ENCODE results near the gene ATOSB. TPM values are rescaled to one million over a fixed set of nuclear protein-coding genes. Genes with fewer than 3 reads are reported as not detected.

ATOSB gene
- total RNA-seq, 3 donors from 2014 or later (not counting 1 experiment from before 2014, with no cell fraction given), result 21.0 to 28.3 (median 23.9) TPM

- Histone ChIP-seq H3K4me1 (ENCODE audit: control insufficient read depth, insufficient read depth, low read length) (peaks cover 21% of the 10 kb centered on the region), H3K36me3 (ENCODE audit: control insufficient read depth, insufficient read depth, low read length) (peaks cover 6% of the 10 kb centered on the region), H3K9me3 (ENCODE audit: control insufficient read depth, insufficient read depth, low read length) (no peaks in the 10 kb centered on the region), H3K27ac (ENCODE audit: low read length) (no peak overlapping the region), H3K4me3 (ENCODE audit: low read length) (no peak overlapping the region), H3K27me3 (ENCODE audit: control insufficient read depth, insufficient read depth, low read length) (no peaks in the 10 kb centered on the region)
- no peaks in the 10 kb centered on the region for H3K9me3 Mint-ChIP-seq
- peak overlapping the region in 1 of 2 donors; percentile 21 for H3K27ac Mint-ChIP-seq
- intact Hi-C loops (cut with micrococcal nuclease), result no loop called here
- ATAC-seq, result no peak
- TF ChIP-seq CTCF (IDR thresholded peaks at IDR 0.05), result no peak
- H3K4me3 Mint-ChIP-seq, result peak overlapping the region; percentile 96
- peaks cover 24 to 25% of the 10 kb centered on the region in 2 donors for H3K4me1 Mint-ChIP-seq
- 88% methylated on average over 4 of the region's 4 CpGs for WGBS (ENCODE audit: insufficient coverage)
- no peak for DNase-seq
- H3K36me3 Mint-ChIP-seq, result no peaks in the 10 kb centered on the region
- no peaks in the 10 kb centered on the region for H3K27me3 Mint-ChIP-seq (ENCODE audit: low read depth in 2 of 2)
Measured at GRCh38 chr9:35078066-35078465, 37.6 kb downstream of the ATOSB start.

GRCh38 chr9:35076848-35077247 is 38.8 kb downstream of the ATOSB start:
- H3K9me3 Mint-ChIP-seq, result no peaks in the 10 kb centered on the region
- H3K27me3 Mint-ChIP-seq (ENCODE audit: low read depth in 2 of 2), result no peaks in the 10 kb centered on the region
- intact Hi-C loops (cut with micrococcal nuclease), result no loop called here

GRCh38 chr9:35075358-35075757 is 40.3 kb downstream of the ATOSB start:
- Mint-ChIP-seq H3K4me1 (peaks cover 41 to 44% of the 10 kb centered on the region in 2 donors), H3K4me3 (no peak overlapping the region), H3K27ac (no peak overlapping the region), H3K27me3 (ENCODE audit: low read depth in 2 of 2) (no peaks in the 10 kb centered on the region), H3K9me3 (no peaks in the 10 kb centered on the region), H3K36me3 (no peaks in the 10 kb centered on the region)
- 100% methylated on average over 3 of the region's 4 CpGs for WGBS (ENCODE audit: insufficient coverage)
- H3K4me3 ChIP-seq (ENCODE audit: low read length), result no peak overlapping the region
- TF ChIP-seq CTCF (IDR thresholded peaks at IDR 0.05), result no peak
- DNase-seq (no peak), ATAC-seq (no peak)
- H3K27me3 ChIP-seq (ENCODE audit: control insufficient read depth, insufficient read depth, low read length), result no peaks in the 10 kb centered on the region
- H3K9me3 ChIP-seq (ENCODE audit: control insufficient read depth, insufficient read depth, low read length), result no peaks in the 10 kb centered on the region
- intact Hi-C loops (cut with micrococcal nuclease), result no loop called here
- no peak overlapping the region for H3K27ac ChIP-seq (ENCODE audit: low read length)
- peaks cover 6% of the 10 kb centered on the region for H3K36me3 ChIP-seq (ENCODE audit: control insufficient read depth, insufficient read depth, low read length)
- peaks cover 35% of the 10 kb centered on the region for H3K4me1 ChIP-seq (ENCODE audit: control insufficient read depth, insufficient read depth, low read length)

More at GRCh38 chr9:35076848-35077247, 38.8 kb downstream of the ATOSB start:
- H3K27ac ChIP-seq (ENCODE audit: low read length), result no peak overlapping the region
- H3K9me3 ChIP-seq (ENCODE audit: control insufficient read depth, insufficient read depth, low read length), result no peaks in the 10 kb centered on the region
- Mint-ChIP-seq H3K4me3 (no peak overlapping the region), H3K27ac (no peak overlapping the region), H3K4me1 (peaks cover 28 to 32% of the 10 kb centered on the region in 2 donors), H3K36me3 (no peaks in the 10 kb centered on the region)
- TF ChIP-seq CTCF (IDR thresholded peaks at IDR 0.05), result no peak
- no peaks in the 10 kb centered on the region for H3K27me3 ChIP-seq (ENCODE audit: control insufficient read depth, insufficient read depth, low read length)
- DNase-seq (no peak), ATAC-seq (no peak)
- peaks cover 6% of the 10 kb centered on the region for H3K36me3 ChIP-seq (ENCODE audit: control insufficient read depth, insufficient read depth, low read length)
- H3K4me3 ChIP-seq (ENCODE audit: low read length), result no peak overlapping the region
- H3K4me1 ChIP-seq (ENCODE audit: control insufficient read depth, insufficient read depth, low read length), result peaks cover 26% of the 10 kb centered on the region
- WGBS (ENCODE audit: insufficient coverage), result 91% methylated on average over 4 of the region's 4 CpGs

GRCh38 chr9:35074791-35075190 is 40.9 kb downstream of the ATOSB start:
- peak overlapping the region; percentile 11 to 57 for H3K27ac Mint-ChIP-seq
- H3K4me3 Mint-ChIP-seq, result no peak overlapping the region
- peaks cover 41 to 44% of the 10 kb centered on the region in 2 donors for H3K4me1 Mint-ChIP-seq
- H3K27me3 Mint-ChIP-seq (ENCODE audit: low read depth in 2 of 2), result no peaks in the 10 kb centered on the region
- Histone ChIP-seq H3K4me1 (ENCODE audit: control insufficient read depth, insufficient read depth, low read length) (peaks cover 36% of the 10 kb centered on the region), H3K4me3 (ENCODE audit: low read length) (no peak overlapping the region), H3K27ac (ENCODE audit: low read length) (no peak overlapping the region), H3K27me3 (ENCODE audit: control insufficient read depth, insufficient read depth, low read length) (no peaks in the 10 kb centered on the region), H3K9me3 (ENCODE audit: control insufficient read depth, insufficient read depth, low read length) (no peaks in the 10 kb centered on the region), H3K36me3 (ENCODE audit: control insufficient read depth, insufficient read depth, low read length) (peaks cover 6% of the 10 kb centered on the region)
- ATAC-seq, result no peak
- H3K9me3 Mint-ChIP-seq, result no peaks in the 10 kb centered on the region
- WGBS (ENCODE audit: insufficient coverage), result 97% methylated on average over 8 of the region's 8 CpGs
- no peak for TF ChIP-seq CTCF (IDR thresholded peaks at IDR 0.05)
- DNase-seq, result no peak
- H3K36me3 Mint-ChIP-seq, result no peaks in the 10 kb centered on the region
- intact Hi-C loops (cut with micrococcal nuclease), result no loop called here
